CD8-positive, alpha-beta memory T cell (primary cell): ENCODE measurements around the gene TMEM135. TPM values are rescaled to one million over a fixed set of nuclear protein-coding genes. Genes with fewer than 3 reads are reported as not detected.
"Not testable (repeated sequence)": the region's sequence is repeated elsewhere in the genome, so short reads cannot be mapped to it uniquely, and the experiment has no call there.

Experiments used
- CTCF ChIA-PET: fragments of 350-600 bp; sonication (Branson Sonifier 250); formaldehyde crosslinking; loops from one replicate; lab custom pipeline; 2021; ENCODE audit warnings: antibody characterized with exemption; lab: Charles Lee
- POLR2A ChIA-PET: fragments of 350-600 bp; sonication (Branson Sonifier 250); formaldehyde crosslinking; loops from one replicate; lab custom pipeline; 2021; ENCODE audit warnings: antibody characterized with exemption; lab: Charles Lee
- DNase-seq, 5 donors: peaks; one replicate each; pipeline versions ENCODE4 v3.0.0 to v3.0.0-alpha.2; 2020 to 2022; ENCODE audit warnings: mixed read lengths in 1 of 5
- H3K27ac ChIP-seq: one replicate; pipeline ENCODE4 v1.7.0; 2013; ENCODE audit warnings: low read depth, mild to moderate bottlenecking, low read length, moderate library complexity
- H3K27me3 ChIP-seq: 2 replicates; pipeline ENCODE4 v1.7.0; 2013; ENCODE audit warnings: low read length, mild to moderate bottlenecking; ENCODE audit not compliant: insufficient read depth, poor library complexity, severe bottlenecking
- H3K36me3 ChIP-seq: 2 replicates; pipeline ENCODE4 v1.7.0; 2013; ENCODE audit warnings: mild to moderate bottlenecking, low read length, moderate library complexity; ENCODE audit not compliant: insufficient read depth
- H3K4me1 ChIP-seq: 2 replicates; pipeline ENCODE4 v1.7.0; 2013; ENCODE audit warnings: mild to moderate bottlenecking, low read length, moderate library complexity; ENCODE audit not compliant: insufficient read depth
- H3K4me3 ChIP-seq: 2 replicates; pipeline ENCODE4 v1.7.0; 2013; ENCODE audit warnings: mild to moderate bottlenecking, low read length
- H3K9me3 ChIP-seq: 2 replicates; pipeline ENCODE4 v1.7.0; 2013; ENCODE audit warnings: mild to moderate bottlenecking, low read length
- H3K27ac Mint-ChIP-seq, 8 donors: one replicate each; pipeline ENCODE4 v1.8.0; 2020 to 2021; ENCODE audit warnings: mixed read lengths in 8 of 8, mild to moderate bottlenecking in 6 of 8, inconsistent platforms in 3 of 8, moderate library complexity in 3 of 8
- H3K27me3 Mint-ChIP-seq, 2 donors: one replicate each; pipeline ENCODE4 v1.8.0; 2020 to 2021; ENCODE audit warnings: mixed read lengths in 2 of 2, mild to moderate bottlenecking in 1 of 2, moderate library complexity in 1 of 2
- H3K36me3 Mint-ChIP-seq, 3 donors: one replicate each; pipeline ENCODE4 v1.8.0; 2020 to 2021; ENCODE audit warnings: mixed read lengths in 3 of 3, inconsistent platforms in 1 of 3, mild to moderate bottlenecking in 1 of 3
- H3K4me1 Mint-ChIP-seq, 3 donors: one replicate each; pipeline ENCODE4 v1.8.0; 2020 to 2021; ENCODE audit warnings: mixed read lengths in 3 of 3, inconsistent platforms in 1 of 3, mild to moderate bottlenecking in 1 of 3
- H3K4me3 Mint-ChIP-seq, 7 donors: one replicate each; pipeline ENCODE4 v1.8.0; 2020 to 2021; ENCODE audit warnings: mixed read lengths in 7 of 7, mild to moderate bottlenecking in 6 of 7, moderate library complexity in 4 of 7, inconsistent platforms in 2 of 7
- H3K9me3 Mint-ChIP-seq, 5 donors: one replicate each; pipeline ENCODE4 v1.8.0; 2020 to 2022; ENCODE audit warnings: mixed read lengths in 5 of 5, mild to moderate bottlenecking in 3 of 5, moderate library complexity in 2 of 5, inconsistent platforms in 1 of 5
- polyA plus RNA-seq: library from polyadenylated mRNA; unstranded; fragments of 300-500 nt; fragmentation: Illumina TruSeq; gene quantifications from one replicate; pipeline ENCODE4 v1.2.3, GENCODE V29; 2021
- total RNA-seq, 2 experiments: library from RNA; stranded (reverse); gene quantifications; one replicate each; pipeline ENCODE4 v1.2.3, GENCODE V29; 2021

The TMEM135 gene
- total and polyA plus RNA-seq, 3 experiments from 2014 or later = 5.9 to 18.8 (median 12.9) TPM

GRCh38 chr11:87179621-87180020 is 141.9 kb downstream of the TMEM135 start:
- H3K27ac Mint-ChIP-seq = no peak overlapping the region
- CTCF ChIA-PET = no interaction called here

GRCh38 chr11:87180742-87181141 is 143.0 kb downstream of the TMEM135 start:
- Histone ChIP-seq H3K9me3 (no peaks in the 10 kb centered on the region), H3K27me3 (no peaks in the 10 kb centered on the region), H3K36me3 (peaks cover 7% of the 10 kb centered on the region), H3K4me1 (no peaks in the 10 kb centered on the region), H3K27ac (no peak overlapping the region), H3K4me3 (no peak overlapping the region)
- peaks cover 6 to 16% (median 9%) of the 10 kb centered on the region in 3 donors for H3K4me1 Mint-ChIP-seq
- H3K27me3 Mint-ChIP-seq = no peaks in the 10 kb centered on the region
- no peak for DNase-seq
- H3K4me3 Mint-ChIP-seq = no peak overlapping the region
- CTCF ChIA-PET = no interaction called here
- no peak overlapping the region for H3K27ac Mint-ChIP-seq
- H3K36me3 Mint-ChIP-seq = peaks cover 17 to 64% (median 32%) of the 10 kb centered on the region in 3 donors
- POLR2A ChIA-PET = no interaction called here
- H3K9me3 Mint-ChIP-seq = peaks cover 4 to 10% (median 7%) of the 10 kb centered on the region in 5 donors

More at GRCh38 chr11:87179621-87180020, 141.9 kb downstream of the TMEM135 start:
- Mint-ChIP-seq H3K9me3 (peaks cover 4 to 10% (median 7%) of the 10 kb centered on the region in 5 donors), H3K4me3 (no peak overlapping the region), H3K4me1 (peaks cover 2 to 14% (median 8%) of the 10 kb centered on the region in 3 donors), H3K27me3 (no peaks in the 10 kb centered on the region), H3K36me3 (peaks cover 15 to 56% (median 33%) of the 10 kb centered on the region in 3 donors)
- POLR2A ChIA-PET = no interaction called here
- DNase-seq = no peak
- Histone ChIP-seq H3K27me3 (no peaks in the 10 kb centered on the region), H3K27ac (no peak overlapping the region), H3K4me3 (no peak overlapping the region), H3K36me3 (peaks cover 7% of the 10 kb centered on the region), H3K9me3 (no peaks in the 10 kb centered on the region), H3K4me1 (no peaks in the 10 kb centered on the region)

GRCh38 chr11:87181143-87181542 is 143.4 kb downstream of the TMEM135 start:
- POLR2A ChIA-PET = no interaction called here
- Histone ChIP-seq H3K4me3 (no peak overlapping the region), H3K36me3 (peaks cover 7% of the 10 kb centered on the region), H3K27me3 (no peaks in the 10 kb centered on the region), H3K27ac (no peak overlapping the region), H3K4me1 (no peaks in the 10 kb centered on the region), H3K9me3 (no peaks in the 10 kb centered on the region)
- no peak overlapping the region for H3K27ac Mint-ChIP-seq
- no peaks in the 10 kb centered on the region for H3K27me3 Mint-ChIP-seq
- no peak for DNase-seq
- H3K36me3 Mint-ChIP-seq = peaks cover 17 to 64% (median 34%) of the 10 kb centered on the region in 3 donors
- peaks cover 6 to 16% (median 9%) of the 10 kb centered on the region in 3 donors for H3K4me1 Mint-ChIP-seq
- CTCF ChIA-PET = no interaction called here
- peaks cover 4 to 10% (median 7%) of the 10 kb centered on the region in 5 donors for H3K9me3 Mint-ChIP-seq
- H3K4me3 Mint-ChIP-seq = no peak overlapping the region

- H3K4me3 Mint-ChIP-seq = no peak overlapping the region
- Histone ChIP-seq H3K4me1 (no peaks in the 10 kb centered on the region), H3K36me3 (no peaks in the 10 kb centered on the region), H3K4me3 (no peak overlapping the region), H3K27me3 (no peaks in the 10 kb centered on the region), H3K9me3 (no peaks in the 10 kb centered on the region), H3K27ac (no peak overlapping the region)
- CTCF ChIA-PET = no interaction called here
- no peaks in the 10 kb centered on the region for H3K27me3 Mint-ChIP-seq
- H3K36me3 Mint-ChIP-seq = peaks cover 6 to 33% (median 7%) of the 10 kb centered on the region in 3 donors
- POLR2A ChIA-PET = no interaction called here
- no peaks in the 10 kb centered on the region for H3K9me3 Mint-ChIP-seq
- H3K4me1 Mint-ChIP-seq = peaks cover 8 to 12% (median 9%) of the 10 kb centered on the region in 3 donors
- DNase-seq = no peak
- no peak overlapping the region for H3K27ac Mint-ChIP-seq
Observed at GRCh38 chr11:87185228-87185627, 147.5 kb downstream of the TMEM135 start.

- Mint-ChIP-seq H3K4me3 (no peak overlapping the region), H3K36me3 (peaks cover 2 to 30% (median 5%) of the 10 kb centered on the region in 3 donors), H3K4me1 (peaks cover 5 to 11% (median 9%) of the 10 kb centered on the region in 3 donors), H3K9me3 (no peaks in the 10 kb centered on the region), H3K27ac (peak overlapping the region in 1 of 8 donors; percentile 47), H3K27me3 (no peaks in the 10 kb centered on the region)
- no peaks in the 10 kb centered on the region for H3K36me3 ChIP-seq
- POLR2A ChIA-PET = no interaction called here
- no peak overlapping the region for H3K27ac ChIP-seq
- no peak overlapping the region for H3K4me3 ChIP-seq
- no peak for DNase-seq
- no peaks in the 10 kb centered on the region for H3K27me3 ChIP-seq
- CTCF ChIA-PET = no interaction called here
- no peaks in the 10 kb centered on the region for H3K9me3 ChIP-seq
- no peaks in the 10 kb centered on the region for H3K4me1 ChIP-seq
Observed at GRCh38 chr11:87187076-87187475, 149.3 kb downstream of the TMEM135 start.

GRCh38 chr11:87187930-87188329 is 150.2 kb downstream of the TMEM135 start:
- no peaks in the 10 kb centered on the region for H3K9me3 ChIP-seq
- no peak overlapping the region for H3K4me3 ChIP-seq
- no peak for DNase-seq
- Mint-ChIP-seq H3K36me3 (peaks cover 2 to 25% (median 5%) of the 10 kb centered on the region in 3 donors), H3K27me3 (no peaks in the 10 kb centered on the region), H3K9me3 (no peaks in the 10 kb centered on the region), H3K4me1 (peaks cover 3 to 9% (median 9%) of the 10 kb centered on the region in 3 donors), H3K27ac (no peak overlapping the region), H3K4me3 (no peak overlapping the region)
- H3K36me3 ChIP-seq = no peaks in the 10 kb centered on the region
- no peaks in the 10 kb centered on the region for H3K4me1 ChIP-seq
- no peak overlapping the region for H3K27ac ChIP-seq
- no peaks in the 10 kb centered on the region for H3K27me3 ChIP-seq
- CTCF ChIA-PET = no interaction called here
- POLR2A ChIA-PET = no interaction called here

GRCh38 chr11:87188396-87188795 is 150.7 kb downstream of the TMEM135 start:
- H3K9me3 ChIP-seq, POLR2A ChIA-PET, H3K4me3 ChIP-seq, DNase-seq, H3K9me3 Mint-ChIP-seq, H3K4me1 ChIP-seq, H3K4me3 Mint-ChIP-seq, H3K27ac ChIP-seq, H3K27me3 Mint-ChIP-seq, H3K4me1 Mint-ChIP-seq, H3K36me3 ChIP-seq, H3K27me3 ChIP-seq, CTCF ChIA-PET, H3K27ac Mint-ChIP-seq: not testable (repeated sequence)
- H3K36me3 Mint-ChIP-seq = peaks cover 2 to 25% (median 5%) of the 10 kb centered on the region in 3 donors

- H3K4me3 ChIP-seq, H3K27ac ChIP-seq, CTCF ChIA-PET, H3K9me3 Mint-ChIP-seq, H3K27me3 Mint-ChIP-seq, H3K4me1 ChIP-seq, DNase-seq, H3K9me3 ChIP-seq, H3K4me1 Mint-ChIP-seq, POLR2A ChIA-PET, H3K4me3 Mint-ChIP-seq, H3K27ac Mint-ChIP-seq, H3K27me3 ChIP-seq, H3K36me3 ChIP-seq: not testable (repeated sequence)
- H3K36me3 Mint-ChIP-seq = peaks cover 2 to 25% (median 5%) of the 10 kb centered on the region in 3 donors
Observed at GRCh38 chr11:87188921-87189320, 151.2 kb downstream of the TMEM135 start.
